GM12878 (cell line): ENCODE results near the gene FSIP1. TPM values are rescaled to one million over a fixed set of nuclear protein-coding genes. Genes with fewer than 3 reads are reported as not detected.

Experiments
- ATAC-seq: fragments of 200-7000 bp; cut with Tn5 transposase; 3 replicates; pipeline ENCODE4 v1.9.1; 2020; ENCODE audit warnings: mild to moderate bottlenecking, moderate library complexity
- BruUV-seq: library from RNA; stranded (reverse); fragments of 400-500 nt; replicated peaks from 2 replicates; lab custom pipeline; 2021; lab: Mats Ljungman, UMichigan
- CTCF ChIA-PET: fragments of 300-600 bp; sonication (Branson Sonifier 250); formaldehyde crosslinking; extraction: SDS; loops from one replicate; lab custom pipeline; 2021; ENCODE audit warnings: inconsistent platforms; lab: Yijun Ruan, JAX
- POLR2A ChIA-PET: fragments of 350-600 bp; formaldehyde crosslinking; extraction: SDS; loops from one replicate; lab custom pipeline; 2021; ENCODE audit warnings: inconsistent platforms; lab: Charles Lee
- RAD21 ChIA-PET: fragments of 300-600 bp; sonication (Branson Sonifier 250); formaldehyde crosslinking; loops from one replicate; lab custom pipeline; 2023; ENCODE audit warnings: antibody characterized with exemption; ENCODE audit not compliant: unreplicated experiment; lab: Charles Lee
- SMC1A ChIA-PET: fragments of 300-600 bp; sonication (Branson Sonifier 250); formaldehyde crosslinking; loops from one replicate; lab custom pipeline; 2023; ENCODE audit not compliant: unreplicated experiment, uncharacterized antibody; lab: Charles Lee
- DNase-seq: peaks from one replicate; pipeline ENCODE4 v3.0.0-alpha.2; 2011; ENCODE audit warnings: low read depth, low spot score
- FAIRE-seq: peaks from 3 replicates; lab custom pipeline; 2011; peaks lifted over from hg19 to GRCh38; lab: Jason Lieb, UNC
- H2AFZ ChIP-seq: 2 replicates; pipeline ENCODE4 v1.6.0; 2011; ENCODE audit warnings: low read depth, low read length, control low read depth; ENCODE audit not compliant: control insufficient read depth
- H3K27ac ChIP-seq: 2 replicates; pipeline ENCODE4 v1.5.1; 2011; ENCODE audit warnings: control low read depth; ENCODE audit not compliant: control insufficient read depth, insufficient read depth
- H3K27me3 ChIP-seq, 2 experiments: replicated peaks in 1 of 2; 2 replicates each; pipeline versions ENCODE4 v1.6.0 to v1.6.1; 2011; ENCODE audit warnings: low read length in 1 of 2; ENCODE audit not compliant: control insufficient read depth in 2 of 2, insufficient read depth in 2 of 2
- H3K36me3 ChIP-seq, 2 experiments: 2 replicates each; pipeline ENCODE4 v1.5.1; 2011; ENCODE audit warnings: low read length in 1 of 2; ENCODE audit not compliant: control insufficient read depth in 2 of 2, insufficient read depth in 2 of 2
- H3K4me1 ChIP-seq: 2 replicates; pipeline ENCODE4 v1.6.1; 2011; ENCODE audit warnings: mild to moderate bottlenecking, low read length, moderate library complexity, mixed read lengths; ENCODE audit not compliant: control insufficient read depth, insufficient read depth
- H3K4me2 ChIP-seq: 2 replicates; pipeline ENCODE4 v1.6.0; 2011; ENCODE audit warnings: control low read depth; ENCODE audit not compliant: control insufficient read depth, insufficient read depth
- H3K4me3 ChIP-seq: fragments of 200-600 bp; sonication (generic); 2 replicates; pipeline ENCODE4 v1.5.1; 2016
- H3K79me2 ChIP-seq: 2 replicates; pipeline ENCODE4 v1.6.0; 2011; ENCODE audit warnings: low read length; ENCODE audit not compliant: control insufficient read depth, insufficient read depth
- H3K9ac ChIP-seq: 2 replicates; pipeline ENCODE4 v1.8.0; 2011; ENCODE audit warnings: low read length, control low read depth, mixed read lengths; ENCODE audit not compliant: control insufficient read depth, insufficient read depth
- H3K9me3 ChIP-seq: replicated peaks from 3 replicates; pipeline ENCODE4 v1.5.1; 2011; ENCODE audit warnings: mild to moderate bottlenecking, low read length; ENCODE audit not compliant: control insufficient read depth, insufficient read depth
- H4K20me1 ChIP-seq: 2 replicates; pipeline ENCODE4 v1.6.0; 2011; ENCODE audit not compliant: control insufficient read depth, insufficient read depth
- ASH2L ChIP-seq: fragments of 300-600, 200-600 bp; sonication (generic); IDR thresholded peaks from 2 replicates; pipeline ENCODE4 v1.6.1; 2017; ENCODE audit warnings: low read depth, mild to moderate bottlenecking, borderline replicate concordance
- EP300 ChIP-seq, 2 experiments: fragments of 150-350 bp in 1 of 2; IDR thresholded peaks; 2 replicates each; pipeline ENCODE4 v1.6.1; 2011 to 2012; ENCODE audit warnings: low read depth in 2 of 2, low read length in 2 of 2, borderline replicate concordance in 1 of 2, improper control_type of control experiment in 1 of 2, inconsistent platforms in 1 of 2; ENCODE audit not compliant: control insufficient read depth in 1 of 2
- EZH2 ChIP-seq: IDR thresholded peaks from 2 replicates; pipeline ENCODE4 v1.6.1; 2012; ENCODE audit warnings: low read depth, mild to moderate bottlenecking, control low read depth, inconsistent platforms, low read length, borderline replicate concordance; ENCODE audit not compliant: control insufficient read depth
- RUNX3 ChIP-seq: IDR thresholded peaks from 2 replicates; pipeline ENCODE4 v1.6.1; 2012; ENCODE audit warnings: low read length, inconsistent platforms
- SPI1 ChIP-seq: IDR thresholded peaks from 2 replicates; pipeline ENCODE4 v1.6.1; 2011; ENCODE audit warnings: low read depth, mild to moderate bottlenecking, low read length, moderate library complexity, borderline replicate concordance; ENCODE audit not compliant: insufficient read depth
- STAT3 ChIP-seq: IDR thresholded peaks from 2 replicates; pipeline ENCODE4 v1.6.1; 2011; ENCODE audit warnings: low read depth, low read length, improper control_type of control experiment
- SUZ12 ChIP-seq: fragments of 200-600 bp; sonication (generic); IDR thresholded peaks from one replicate; pipeline ENCODE4 v1.6.1; 2018; ENCODE audit warnings: antibody characterized with exemption, mild to moderate bottlenecking; ENCODE audit not compliant: unreplicated experiment
- WRNIP1 ChIP-seq: IDR thresholded peaks from 2 replicates; pipeline ENCODE4 v1.6.1; 2011; ENCODE audit warnings: low read depth, low read length, improper control_type of control experiment, borderline replicate concordance
- ZBED1 ChIP-seq: IDR thresholded peaks from 2 replicates; pipeline ENCODE4 v1.6.1; 2016; ENCODE audit warnings: borderline replicate concordance
- WGBS: methylation state at CpG from one replicate; pipeline ENCODE4 v1.1.6; 2016; ENCODE audit warnings: low lambda C conversion rate; ENCODE audit not compliant: insufficient replicate concordance, insufficient coverage; ENCODE audit errors: missing lambda C conversion rate; 5-methylcytosine and 5-hydroxymethylcytosine counted together
- in situ Hi-C: fragments of 300-500 bp; cut with MboI; formaldehyde crosslinking; loops from 9 replicates; pipeline ENCODE4 v1.14.3; 2018; ENCODE audit warnings: mixed read lengths
- intact Hi-C: fragments of 100-400 bp; cut with micrococcal nuclease; formaldehyde crosslinking; loops from one replicate; pipeline ENCODE4 v1.14.2; 2022; ENCODE audit not compliant: unreplicated experiment
- polyA plus RNA-seq, 11 experiments: library from polyadenylated mRNA; depleted of rRNA in 4 of 11; unstranded in 6 of 11; stranded (reverse) in 5 of 11; fragments of >200 nt; fragmentation: Nextera tagmentation in 4 of 11; fragmentation: Illumina TruSeq in 1 of 11; extraction: Ambion mirVana in 4 of 11; extraction: Trizol in 1 of 11; gene quantifications; 1 replicate in 1 of 11; 2 replicates in 10 of 11; pipeline versions ENCODE4 v1.2.1 to v1.2.3, GENCODE V29; 2011 to 2016; ENCODE audit warnings: inconsistent platforms in 2 of 11, missing spikeins in 2 of 11, low read depth in 1 of 11
- total RNA-seq, 4 experiments: library from RNA; depleted of rRNA in 3 of 4; stranded (reverse); fragments of >200 nt in 3 of 4; fragmentation: Illumina TruSeq in 1 of 4; extraction: Trizol in 1 of 4; gene quantifications; 2 replicates each; pipeline versions ENCODE4 v1.2.1 to v1.2.3, GENCODE V29; 2013 to 2021
- TF ChIP-seq, protein P1 (sequence below): fragments of 450-650 bp; IDR thresholded peaks from 2 replicates; pipeline ENCODE4 v1.6.1; 2014; ENCODE audit warnings: mild to moderate bottlenecking
- TF ChIP-seq, protein P2 (sequence below): fragments of 450-650 bp; IDR thresholded peaks from 2 replicates; pipeline ENCODE4 v1.6.1; 2018; ENCODE audit warnings: mild to moderate bottlenecking, low read depth, moderate library complexity; ENCODE audit not compliant: partially characterized antibody
- TF ChIP-seq, protein P3 (sequence below): fragments of 450-650 bp; IDR thresholded peaks from 2 replicates; pipeline ENCODE4 v1.6.1; 2017; ENCODE audit warnings: antibody characterized with exemption, mild to moderate bottlenecking, moderate library complexity

The FSIP1 gene
- total and polyA plus RNA-seq, 10 of the 15 experiments (the other 5 are each of a cell fraction or from before 2014, with no cell fraction given): 0.15 to 0.67 (median 0.35) TPM

DNA sequence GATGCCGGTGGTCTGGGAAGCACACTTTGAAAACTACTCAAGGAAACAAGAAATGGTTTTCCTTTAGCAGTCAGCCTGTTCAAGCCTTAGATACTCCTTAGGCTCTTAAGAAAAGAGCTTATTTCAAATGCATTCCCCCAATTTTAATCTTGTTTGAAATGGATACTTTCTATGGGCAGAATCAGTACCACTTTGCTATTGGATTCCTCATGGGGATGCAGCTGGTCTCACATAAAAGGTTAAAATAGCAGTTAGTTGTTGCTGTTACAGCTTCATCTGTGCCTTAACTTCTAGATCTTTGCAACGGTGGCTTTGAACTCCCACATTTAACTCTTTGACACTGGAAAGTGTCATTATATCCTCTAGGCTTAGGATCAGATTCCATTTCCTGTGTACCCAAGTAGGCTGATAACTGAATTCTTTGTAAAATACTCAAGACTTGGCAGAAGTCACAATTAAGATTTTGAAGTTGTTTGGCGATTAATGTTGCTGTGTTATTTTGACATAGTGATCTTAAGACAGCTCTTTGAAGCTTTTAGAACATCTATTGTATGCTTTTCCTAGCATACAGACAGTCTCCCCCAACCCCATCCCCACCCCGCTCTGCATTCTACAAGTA lies 199.6 kb downstream of the FSIP1 start:
- BruUV-seq: no TSS peak
- Histone ChIP-seq H3K4me1 (no peaks in the 10 kb centered on the region), H3K9me3 (no peaks in the 10 kb centered on the region; the same call in 2 of the 3 replicates), H2AFZ (no peak overlapping the region), H3K4me2 (no peak overlapping the region), H3K4me3 (no peak overlapping the region), H3K27ac (no peak overlapping the region), H3K9ac (no peak overlapping the region), H3K36me3 (no peaks in the 10 kb centered on the region), H4K20me1 (no peaks in the 10 kb centered on the region), H3K27me3 (peaks cover 4 to 5% of the 10 kb centered on the region in 2 experiments), H3K79me2 (no peaks in the 10 kb centered on the region)
- TF ChIP-seq SUZ12 (no peak), ASH2L (no peak), WRNIP1 (no peak), STAT3 (no peak), EP300 (IDR thresholded peaks at IDR 0.05; ENCODE audit: borderline replicate concordance in 1 of 2, control insufficient read depth in 1 of 2, low read depth in 2 of 2, low read length in 2 of 2) (no peak), SPI1 (no peak), RUNX3 (no peak), EZH2 (no peak), ZBED1 (no peak)
- TF ChIP-seq, protein P1, sequence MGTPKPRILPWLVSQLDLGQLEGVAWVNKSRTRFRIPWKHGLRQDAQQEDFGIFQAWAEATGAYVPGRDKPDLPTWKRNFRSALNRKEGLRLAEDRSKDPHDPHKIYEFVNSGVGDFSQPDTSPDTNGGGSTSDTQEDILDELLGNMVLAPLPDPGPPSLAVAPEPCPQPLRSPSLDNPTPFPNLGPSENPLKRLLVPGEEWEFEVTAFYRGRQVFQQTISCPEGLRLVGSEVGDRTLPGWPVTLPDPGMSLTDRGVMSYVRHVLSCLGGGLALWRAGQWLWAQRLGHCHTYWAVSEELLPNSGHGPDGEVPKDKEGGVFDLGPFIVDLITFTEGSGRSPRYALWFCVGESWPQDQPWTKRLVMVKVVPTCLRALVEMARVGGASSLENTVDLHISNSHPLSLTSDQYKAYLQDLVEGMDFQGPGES: no peak
- TF ChIP-seq, protein P2, sequence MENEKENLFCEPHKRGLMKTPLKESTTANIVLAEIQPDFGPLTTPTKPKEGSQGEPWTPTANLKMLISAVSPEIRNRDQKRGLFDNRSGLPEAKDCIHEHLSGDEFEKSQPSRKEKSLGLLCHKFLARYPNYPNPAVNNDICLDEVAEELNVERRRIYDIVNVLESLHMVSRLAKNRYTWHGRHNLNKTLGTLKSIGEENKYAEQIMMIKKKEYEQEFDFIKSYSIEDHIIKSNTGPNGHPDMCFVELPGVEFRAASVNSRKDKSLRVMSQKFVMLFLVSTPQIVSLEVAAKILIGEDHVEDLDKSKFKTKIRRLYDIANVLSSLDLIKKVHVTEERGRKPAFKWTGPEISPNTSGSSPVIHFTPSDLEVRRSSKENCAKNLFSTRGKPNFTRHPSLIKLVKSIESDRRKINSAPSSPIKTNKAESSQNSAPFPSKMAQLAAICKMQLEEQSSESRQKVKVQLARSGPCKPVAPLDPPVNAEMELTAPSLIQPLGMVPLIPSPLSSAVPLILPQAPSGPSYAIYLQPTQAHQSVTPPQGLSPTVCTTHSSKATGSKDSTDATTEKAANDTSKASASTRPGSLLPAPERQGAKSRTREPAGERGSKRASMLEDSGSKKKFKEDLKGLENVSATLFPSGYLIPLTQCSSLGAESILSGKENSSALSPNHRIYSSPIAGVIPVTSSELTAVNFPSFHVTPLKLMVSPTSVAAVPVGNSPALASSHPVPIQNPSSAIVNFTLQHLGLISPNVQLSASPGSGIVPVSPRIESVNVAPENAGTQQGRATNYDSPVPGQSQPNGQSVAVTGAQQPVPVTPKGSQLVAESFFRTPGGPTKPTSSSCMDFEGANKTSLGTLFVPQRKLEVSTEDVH: no peak
- TF ChIP-seq, protein P3, sequence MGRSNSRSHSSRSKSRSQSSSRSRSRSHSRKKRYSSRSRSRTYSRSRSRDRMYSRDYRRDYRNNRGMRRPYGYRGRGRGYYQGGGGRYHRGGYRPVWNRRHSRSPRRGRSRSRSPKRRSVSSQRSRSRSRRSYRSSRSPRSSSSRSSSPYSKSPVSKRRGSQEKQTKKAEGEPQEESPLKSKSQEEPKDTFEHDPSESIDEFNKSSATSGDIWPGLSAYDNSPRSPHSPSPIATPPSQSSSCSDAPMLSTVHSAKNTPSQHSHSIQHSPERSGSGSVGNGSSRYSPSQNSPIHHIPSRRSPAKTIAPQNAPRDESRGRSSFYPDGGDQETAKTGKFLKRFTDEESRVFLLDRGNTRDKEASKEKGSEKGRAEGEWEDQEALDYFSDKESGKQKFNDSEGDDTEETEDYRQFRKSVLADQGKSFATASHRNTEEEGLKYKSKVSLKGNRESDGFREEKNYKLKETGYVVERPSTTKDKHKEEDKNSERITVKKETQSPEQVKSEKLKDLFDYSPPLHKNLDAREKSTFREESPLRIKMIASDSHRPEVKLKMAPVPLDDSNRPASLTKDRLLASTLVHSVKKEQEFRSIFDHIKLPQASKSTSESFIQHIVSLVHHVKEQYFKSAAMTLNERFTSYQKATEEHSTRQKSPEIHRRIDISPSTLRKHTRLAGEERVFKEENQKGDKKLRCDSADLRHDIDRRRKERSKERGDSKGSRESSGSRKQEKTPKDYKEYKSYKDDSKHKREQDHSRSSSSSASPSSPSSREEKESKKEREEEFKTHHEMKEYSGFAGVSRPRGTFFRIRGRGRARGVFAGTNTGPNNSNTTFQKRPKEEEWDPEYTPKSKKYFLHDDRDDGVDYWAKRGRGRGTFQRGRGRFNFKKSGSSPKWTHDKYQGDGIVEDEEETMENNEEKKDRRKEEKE: no peak
- ChIA-PET CTCF (interaction anchor here (0.6 to 8.5 kb wide), 11 partner anchors 11 to 457 kb away, joined by 3 to 68 read pairs (median 3); no protein-coding TSS in a partner anchor), RAD21 (interaction anchor here (0.6 to 1.4 kb wide), 5 partner anchors 63 to 424 kb away, joined by 3 to 8 read pairs (median 3); no protein-coding TSS in a partner anchor), SMC1A (interaction anchor here (0.8 to 3.5 kb wide), 3 partner anchors 40 to 174 kb away, joined by 3 to 34 read pairs (median 4); no protein-coding TSS in a partner anchor), POLR2A (no interaction called here)
- intact Hi-C loops: loop anchor here (1.0 to 5.0 kb wide), 3 partner anchors 104 to 871 kb away; no protein-coding TSS in a partner anchor
- in situ Hi-C loops: loop anchor here (5.0 to 25.0 kb wide), 3 partner anchors 456 to 876 kb away; no protein-coding TSS in a partner anchor
- ATAC-seq (no peak), FAIRE-seq (peak; percentile 13), DNase-seq (no peak)
- 29% methylated on average over 4 of the region's 4 CpGs for WGBS
